ENCODE results near the gene AK5.

AK5 gene

GRCh38 chr1:77245830-77246229, 36.0 kb upstream of the AK5 start:
- no peak for TF ChIP-seq ZFX (IDR thresholded peaks at IDR 0.05; ENCODE audit: borderline replicate concordance)
- no peak for TF ChIP-seq CTCF (IDR thresholded peaks at IDR 0.05)
- no peak overlapping the region for H3K27ac ChIP-seq

DNA sequence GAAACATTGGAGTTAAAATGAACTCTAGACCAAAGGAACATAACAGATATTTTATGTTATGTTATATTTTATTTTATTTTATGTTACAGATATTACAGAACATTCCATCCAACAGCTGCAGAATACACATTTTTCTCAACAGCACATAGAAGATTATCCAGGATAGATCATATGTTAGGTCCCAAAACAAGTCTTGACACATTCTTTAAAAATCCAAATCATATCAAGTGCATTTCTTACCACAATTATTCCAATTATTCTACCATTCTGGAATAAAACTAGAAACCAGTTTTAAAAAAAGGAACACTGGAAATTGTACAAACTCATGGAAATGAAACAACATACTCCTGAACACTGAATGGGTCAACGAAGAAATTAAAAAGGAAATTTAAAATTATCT, 31.7 kb upstream of the AK5 start:
- no peak overlapping the region for H3K27ac ChIP-seq
- TF ChIP-seq ZFX (IDR thresholded peaks at IDR 0.05; ENCODE audit: borderline replicate concordance) (no peak), CTCF (IDR thresholded peaks at IDR 0.05) (no peak)

GRCh38 chr1:77253211-77253610, 28.6 kb upstream of the AK5 start:
- TF ChIP-seq CTCF (IDR thresholded peaks at IDR 0.05) (no peak), ZFX (IDR thresholded peaks at IDR 0.05; ENCODE audit: borderline replicate concordance) (no peak)
- no peak overlapping the region for H3K27ac ChIP-seq

DNA sequence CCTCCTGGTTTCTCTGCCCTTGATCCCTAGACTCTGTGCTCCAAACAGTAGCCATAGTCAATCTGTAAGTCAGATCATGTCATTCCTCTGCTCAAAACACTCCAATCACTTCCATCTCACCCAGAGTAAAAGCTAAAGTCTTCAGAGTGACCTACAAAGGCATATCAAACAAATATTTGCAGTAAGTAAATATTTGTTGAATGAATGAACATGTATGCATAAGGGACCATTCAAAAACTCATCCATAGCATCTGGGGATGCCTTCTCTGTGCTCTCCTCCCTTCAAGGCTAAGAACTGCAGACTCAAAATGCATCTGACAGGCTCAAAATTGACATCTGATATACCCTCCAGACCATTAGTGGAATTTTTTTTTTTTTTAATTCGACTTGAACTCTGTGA, 18.1 kb upstream of the AK5 start:
- H3K27ac ChIP-seq, result peak overlapping the region; percentile 48
- TF ChIP-seq ZFX (IDR thresholded peaks at IDR 0.05; ENCODE audit: borderline replicate concordance) (no peak), CTCF (IDR thresholded peaks at IDR 0.05) (no peak)

GRCh38 chr1:77265180-77265579, 16.6 kb upstream of the AK5 start:
- TF ChIP-seq CTCF (IDR thresholded peaks at IDR 0.05) (no peak), ZFX (IDR thresholded peaks at IDR 0.05; ENCODE audit: borderline replicate concordance) (no peak)
- no peak overlapping the region for H3K27ac ChIP-seq

- H3K27ac ChIP-seq, result no peak overlapping the region
- no peak for TF ChIP-seq CTCF (IDR thresholded peaks at IDR 0.05)
- TF ChIP-seq ZFX (IDR thresholded peaks at IDR 0.05; ENCODE audit: borderline replicate concordance), result no peak
Observed at GRCh38 chr1:77267035-77267434, 14.8 kb upstream of the AK5 start.

DNA sequence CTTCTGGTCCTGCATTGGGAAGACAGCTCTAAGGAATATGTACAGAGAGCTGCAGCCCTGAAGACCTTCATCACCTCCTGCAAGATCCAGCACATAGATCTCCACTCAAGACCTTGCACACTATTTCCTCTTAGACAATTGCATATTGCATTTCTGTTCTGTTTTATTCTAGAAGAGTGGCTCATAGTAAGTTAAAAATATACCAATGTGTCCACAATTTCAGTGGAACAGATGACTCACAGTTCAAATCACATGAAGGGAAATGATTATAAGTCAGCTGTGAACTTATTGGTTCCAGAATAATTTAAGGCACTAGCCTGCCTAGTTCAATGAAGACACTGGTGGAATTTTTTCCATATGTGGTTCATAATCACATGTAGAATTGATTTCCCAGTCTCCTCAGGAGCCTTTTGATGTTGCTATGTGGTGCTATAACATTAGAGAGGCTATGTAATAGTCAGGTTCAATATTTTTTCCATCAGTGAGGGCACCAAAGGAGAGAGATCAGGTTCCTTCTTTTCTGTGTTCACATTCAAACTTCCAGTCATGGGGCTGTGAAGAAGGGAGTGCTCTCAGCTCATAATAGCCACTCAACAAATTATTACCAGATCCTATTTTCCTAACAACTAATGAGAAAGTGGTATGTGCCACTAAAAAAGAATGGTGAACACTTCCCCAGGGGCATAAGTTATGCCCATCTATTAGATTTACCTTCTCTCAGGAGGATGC, 9.8 kb upstream of the AK5 start:
- H3K27ac ChIP-seq, result no peak overlapping the region
- TF ChIP-seq CTCF (IDR thresholded peaks at IDR 0.05), result no peak
- no peak for TF ChIP-seq ZFX (IDR thresholded peaks at IDR 0.05; ENCODE audit: borderline replicate concordance)

Measured in 22Rv1 (cell line).